HEK293T (cell line): ENCODE measurements around the gene ANKFN1.

Experiments used
- BHLHE40 ChIP-seq: fragments of 450-650 bp; IDR thresholded peaks from 2 replicates; pipeline ENCODE4 v1.6.1; 2016; ENCODE audit warnings: mild to moderate bottlenecking, moderate library complexity, borderline replicate concordance
- ELF4 ChIP-seq: fragments of 450-650 bp; IDR thresholded peaks from 2 replicates; pipeline ENCODE4 v1.6.1; 2017; ENCODE audit warnings: antibody characterized with exemption
- FOXA1 ChIP-seq: fragments of 450-650 bp; IDR thresholded peaks from 2 replicates; pipeline ENCODE4 v1.6.1; 2016; ENCODE audit warnings: mild to moderate bottlenecking
- FOXK2 ChIP-seq: fragments of 450-650 bp; IDR thresholded peaks from 2 replicates; pipeline ENCODE4 v1.6.1; 2016; ENCODE audit warnings: mild to moderate bottlenecking
- FOXM1 ChIP-seq: fragments of 450-650 bp; IDR thresholded peaks from 2 replicates; pipeline ENCODE4 v1.6.1; 2017; ENCODE audit warnings: mild to moderate bottlenecking, borderline replicate concordance
- HDGF ChIP-seq: fragments of 450-650 bp; IDR thresholded peaks from 2 replicates; pipeline ENCODE4 v1.6.1; 2017; ENCODE audit warnings: antibody characterized with exemption, borderline replicate concordance
- L3MBTL2 ChIP-seq: fragments of 450-650 bp; conservative IDR thresholded peaks from 2 replicates; pipeline ENCODE4 v1.6.1; 2016; ENCODE audit warnings: mild to moderate bottlenecking
- LEF1 ChIP-seq: fragments of 450-650 bp; IDR thresholded peaks from 2 replicates; pipeline ENCODE4 v1.6.1; 2017; ENCODE audit warnings: mild to moderate bottlenecking, borderline replicate concordance
- NFRKB ChIP-seq: fragments of 450-650 bp; IDR thresholded peaks from 2 replicates; pipeline ENCODE4 v1.6.1; 2016; ENCODE audit warnings: mild to moderate bottlenecking, moderate library complexity
- PKNOX1 ChIP-seq: fragments of 450-650 bp; IDR thresholded peaks from 2 replicates; pipeline ENCODE4 v1.6.1; 2016
- SP1 ChIP-seq: fragments of 450-650 bp; IDR thresholded peaks from 2 replicates; pipeline ENCODE4 v1.6.1; 2017
- SUZ12 ChIP-seq: fragments of 450-650 bp; IDR thresholded peaks from 2 replicates; pipeline ENCODE4 v1.6.1; 2016; ENCODE audit warnings: mild to moderate bottlenecking
- TARDBP ChIP-seq: fragments of 450-650 bp; IDR thresholded peaks from 2 replicates; pipeline ENCODE4 v1.6.1; 2016

DNA sequence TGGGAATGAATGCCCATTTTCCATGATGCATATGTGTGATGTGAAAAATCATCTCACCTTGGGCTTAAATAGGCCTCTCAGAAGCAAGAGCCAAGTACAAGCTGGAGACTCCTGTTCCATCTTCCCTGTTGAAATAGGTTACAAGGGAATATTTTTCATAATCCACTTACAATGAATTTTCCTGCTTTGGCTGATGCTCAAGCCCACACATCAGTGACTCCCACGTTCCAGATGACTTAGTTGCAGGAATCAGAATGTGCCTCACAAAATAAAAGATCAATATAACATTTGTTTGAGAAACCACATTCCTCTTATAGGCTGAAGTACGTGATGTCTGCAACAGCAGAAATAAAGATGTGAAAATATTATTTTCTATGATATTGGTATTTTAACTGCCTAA, 24.1 kb downstream of the ANKFN1 start:
- TF ChIP-seq SP1 (no peak), FOXM1 (no peak), TARDBP (no peak), FOXA1 (no peak), HDGF (no peak), SUZ12 (no peak), LEF1 (no peak), FOXK2 (no peak), L3MBTL2 (no peak), BHLHE40 (no peak), NFRKB (no peak), ELF4 (no peak), PKNOX1 (no peak)
